ENCODE data around the gene JMJD8.

JMJD8 gene

GRCh38 chr16:677316-678190 lies 6.6 kb downstream of the JMJD8 start:
- in situ Hi-C loops (cut with MboI; ENCODE audit: low sequenced_read_pairs): no loop called here

GRCh38 chr16:676913-677312 lies 7.2 kb downstream of the JMJD8 start:
- in situ Hi-C loops (cut with MboI; ENCODE audit: low sequenced_read_pairs): no loop called here

- in situ Hi-C loops (cut with MboI; ENCODE audit: low sequenced_read_pairs): no loop called here
Measured at GRCh38 chr16:676565-676902, 7.6 kb downstream of the JMJD8 start.

GRCh38 chr16:675884-676564 lies 8.1 kb downstream of the JMJD8 start:
- in situ Hi-C loops (cut with MboI; ENCODE audit: low sequenced_read_pairs): no loop called here

- in situ Hi-C loops (cut with MboI; ENCODE audit: low sequenced_read_pairs): no loop called here
Measured at GRCh38 chr16:674968-675883, 8.9 kb downstream of the JMJD8 start, which contains the start of gene RHBDL1. Gene RHBDL1, plus strand, starts transcription at chr16:675671. Its CDS starts 120 bp downstream, at chr16:675791.

DNA sequence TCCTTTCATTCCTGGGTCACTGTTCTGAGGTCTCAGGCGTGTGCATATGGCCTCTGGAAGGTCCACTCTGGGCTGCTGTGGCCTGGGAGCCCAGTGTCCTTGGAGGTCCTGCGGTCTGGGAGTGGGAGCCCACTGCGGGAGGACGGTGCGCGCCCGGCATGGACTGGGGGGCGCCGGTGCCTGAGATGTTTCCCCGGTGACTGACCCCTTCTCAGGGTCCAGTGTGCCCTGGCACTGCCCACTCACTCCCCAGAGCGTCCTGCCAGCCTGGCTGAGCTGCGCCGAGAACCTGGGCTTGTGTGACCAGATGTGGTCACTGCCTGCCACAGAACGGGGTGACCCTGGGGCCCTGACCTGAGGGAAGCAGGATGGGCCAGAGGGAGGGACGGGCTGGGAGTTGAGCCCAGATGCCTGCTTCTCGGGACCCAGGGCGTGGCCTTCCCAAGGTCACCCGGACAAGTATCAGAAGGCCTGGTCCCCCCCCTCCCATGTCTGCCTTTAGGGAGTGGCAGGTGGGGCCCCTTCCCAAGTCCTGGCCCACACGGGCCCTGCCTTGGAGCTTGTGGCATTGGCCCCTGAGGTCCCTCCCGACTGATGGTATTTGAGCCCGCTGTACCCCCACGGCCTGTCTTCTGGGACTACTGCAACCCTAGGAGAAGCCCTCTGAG lies 9.8 kb downstream of the JMJD8 start:
- in situ Hi-C loops (cut with MboI; ENCODE audit: low sequenced_read_pairs): no loop called here

DNA sequence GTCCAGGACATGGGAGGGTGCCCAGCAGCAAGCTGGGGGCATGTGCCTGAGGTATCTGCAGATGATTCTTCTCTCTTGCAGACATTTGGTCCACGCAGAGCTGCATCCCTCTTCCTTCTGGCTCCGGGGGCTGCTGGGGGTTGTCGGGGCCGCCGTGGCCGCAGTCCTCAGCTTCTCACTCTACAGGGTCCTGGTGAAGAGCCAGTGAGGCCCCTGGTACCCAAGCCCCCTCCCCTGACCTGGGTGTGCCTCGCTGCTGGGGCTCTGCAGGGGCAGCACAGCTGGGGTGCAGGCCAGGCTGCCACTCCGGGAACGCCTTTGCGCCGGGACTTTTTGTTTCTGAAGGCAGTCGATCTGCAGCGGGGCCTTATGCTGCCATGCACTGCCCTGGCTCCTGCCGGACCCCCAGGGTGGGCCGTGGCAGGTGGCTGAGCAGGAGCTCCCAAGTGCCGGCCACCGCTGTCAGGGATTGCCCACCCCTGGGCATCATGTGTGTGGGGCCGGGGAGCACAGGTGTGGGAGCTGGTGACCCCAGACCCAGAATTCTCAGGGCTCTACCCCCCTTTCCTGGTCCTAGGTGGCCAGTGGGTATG lies 10.6 kb downstream of the JMJD8 start:
- in situ Hi-C loops (cut with MboI; ENCODE audit: low sequenced_read_pairs): no loop called here

DNA sequence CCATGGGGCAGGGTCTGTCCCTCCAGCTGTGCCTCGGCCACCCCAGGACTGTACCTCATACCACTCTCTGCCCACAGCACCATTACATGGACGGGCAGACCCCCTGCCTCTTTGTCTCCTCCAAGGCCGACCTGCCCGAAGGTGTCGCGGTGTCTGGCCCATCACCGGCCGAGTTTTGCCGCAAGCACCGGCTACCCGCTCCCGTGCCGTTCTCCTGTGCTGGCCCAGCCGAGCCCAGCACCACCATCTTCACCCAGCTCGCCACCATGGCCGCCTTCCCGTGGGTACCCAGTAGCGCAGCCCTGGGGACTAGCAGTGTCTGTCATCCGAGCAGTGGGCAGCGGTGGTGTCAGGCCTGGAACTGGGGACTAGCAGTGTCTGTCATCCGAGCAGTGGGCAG lies 11.3 kb downstream of the JMJD8 start:
- in situ Hi-C loops (cut with MboI; ENCODE audit: low sequenced_read_pairs): no loop called here

- in situ Hi-C loops (cut with MboI; ENCODE audit: low sequenced_read_pairs): no loop called here
Measured at GRCh38 chr16:672371-672770, 11.8 kb downstream of the JMJD8 start.

DNA sequence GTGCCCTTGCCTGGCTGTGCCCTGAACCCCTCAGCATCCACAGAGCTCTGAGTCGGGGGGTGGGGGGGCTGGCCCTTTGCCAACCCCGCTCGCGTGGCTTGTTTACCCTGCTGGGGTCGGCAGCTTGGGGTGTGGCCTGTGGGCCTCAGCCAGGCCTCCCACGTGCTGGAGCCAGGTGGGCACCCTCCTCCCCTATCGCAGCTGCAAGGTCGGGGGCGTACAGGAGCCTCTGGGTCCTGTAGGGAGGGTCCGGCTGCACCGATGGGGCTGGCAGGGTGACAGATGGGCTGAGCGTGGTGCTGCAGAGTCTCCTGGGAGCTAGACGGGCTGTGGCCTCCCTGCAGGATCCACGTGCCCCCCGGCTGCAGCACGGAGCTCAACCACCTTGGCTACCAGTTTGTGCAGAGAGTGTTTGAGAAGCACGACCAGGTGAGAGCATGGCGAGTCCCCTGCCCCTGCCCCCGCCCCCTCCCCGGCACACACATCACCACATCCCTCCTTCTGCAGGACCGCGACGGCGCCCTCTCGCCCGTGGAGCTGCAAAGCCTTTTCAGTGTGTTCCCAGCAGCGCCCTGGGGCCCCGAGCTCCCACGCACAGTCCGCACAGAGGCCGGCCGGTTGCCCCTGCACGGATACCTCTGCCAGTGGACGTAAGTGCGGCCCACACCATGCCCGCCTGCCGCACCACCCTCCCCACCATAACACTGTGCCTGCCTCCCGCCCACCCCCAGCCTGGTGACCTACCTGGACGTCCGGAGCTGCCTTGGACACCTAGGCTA lies 12.6 kb downstream of the JMJD8 start:
- in situ Hi-C loops (cut with MboI; ENCODE audit: low sequenced_read_pairs): no loop called here

DNA sequence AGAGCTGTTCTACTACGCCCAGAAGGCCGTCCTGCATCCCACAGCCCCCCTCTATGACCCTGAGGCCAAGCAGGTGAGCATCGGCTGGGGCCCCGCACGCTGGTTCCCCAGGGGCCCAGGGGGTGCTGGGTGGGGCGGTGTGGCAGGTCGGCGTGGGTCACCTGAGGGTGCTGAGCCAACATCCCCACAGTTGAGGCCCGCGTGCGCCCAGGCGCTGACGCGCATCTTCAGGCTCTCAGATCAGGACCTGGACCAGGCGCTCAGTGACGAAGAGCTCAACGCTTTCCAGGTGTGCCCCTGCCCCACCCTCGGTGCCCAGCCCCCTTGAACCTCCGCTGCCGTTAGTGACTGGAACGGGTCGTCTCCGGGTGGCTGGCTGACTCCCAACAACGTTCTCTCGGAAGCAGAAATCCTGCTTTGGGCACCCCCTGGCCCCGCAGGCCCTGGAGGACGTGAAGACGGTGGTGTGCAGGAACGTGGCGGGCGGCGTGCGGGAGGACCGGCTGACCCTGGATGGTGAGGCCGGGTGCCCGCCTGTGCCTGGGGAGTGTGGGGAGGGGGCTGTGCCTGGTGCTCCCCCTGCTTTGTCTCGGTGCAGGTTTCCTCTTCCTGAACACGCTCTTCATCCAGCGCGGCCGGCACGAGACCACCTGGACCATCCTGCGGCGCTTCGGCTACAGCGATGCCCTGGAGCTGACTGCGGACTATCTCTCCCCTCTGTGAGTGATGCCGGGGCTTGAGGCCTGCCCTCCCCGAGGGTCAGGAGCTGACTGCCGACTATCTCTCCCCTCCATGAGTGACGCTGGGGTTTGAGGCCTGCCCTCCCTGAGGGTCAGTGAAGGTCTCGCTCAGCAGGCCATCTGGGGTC lies 13.4 kb downstream of the JMJD8 start:
- in situ Hi-C loops (cut with MboI; ENCODE audit: low sequenced_read_pairs): no loop called here

- in situ Hi-C loops (cut with MboI; ENCODE audit: low sequenced_read_pairs): no loop called here
Measured at GRCh38 chr16:669666-670065, 14.5 kb downstream of the JMJD8 start.

DNA sequence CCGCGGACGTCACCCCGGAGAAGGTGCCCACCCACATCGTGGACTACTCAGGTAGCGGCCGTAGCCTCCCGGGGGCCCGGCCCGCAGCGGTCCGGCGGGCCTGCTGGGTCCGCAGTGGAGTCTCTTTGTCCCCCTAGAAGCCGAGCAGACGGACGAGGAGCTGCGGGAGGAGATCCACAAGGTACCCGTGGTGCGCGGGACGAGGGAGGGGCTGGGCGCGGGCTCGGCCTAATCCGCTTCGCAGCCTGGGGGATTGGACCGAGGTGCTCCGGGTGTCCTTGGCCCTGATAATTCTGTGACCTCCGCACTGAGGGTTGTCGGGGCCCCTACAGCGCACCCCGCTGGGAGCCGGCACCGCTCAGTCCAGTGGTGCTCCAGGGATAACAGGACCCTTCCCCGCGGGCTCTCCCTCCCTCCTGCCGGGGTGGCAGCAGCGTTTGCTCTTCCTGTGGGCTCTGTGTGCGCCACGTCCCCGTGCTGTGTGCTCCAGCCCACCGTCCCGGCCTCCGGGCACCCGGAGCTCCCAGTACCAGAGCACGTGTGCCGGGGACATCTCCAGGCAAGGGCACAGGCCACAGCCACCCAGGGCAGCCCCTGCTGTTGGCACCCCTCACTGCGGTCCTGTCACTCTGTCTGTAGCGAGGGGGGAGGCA lies 15.5 kb downstream of the JMJD8 start:
- in situ Hi-C loops (cut with MboI; ENCODE audit: low sequenced_read_pairs): no loop called here

- in situ Hi-C loops (cut with MboI; ENCODE audit: low sequenced_read_pairs): no loop called here
Measured at GRCh38 chr16:667780-668518, 16.2 kb downstream of the JMJD8 start, which contains the start of gene RHOT2. Gene RHOT2, plus strand, starts transcription at chr16:668132. Its CDS starts 68 bp downstream, at chr16:668200.

DNA sequence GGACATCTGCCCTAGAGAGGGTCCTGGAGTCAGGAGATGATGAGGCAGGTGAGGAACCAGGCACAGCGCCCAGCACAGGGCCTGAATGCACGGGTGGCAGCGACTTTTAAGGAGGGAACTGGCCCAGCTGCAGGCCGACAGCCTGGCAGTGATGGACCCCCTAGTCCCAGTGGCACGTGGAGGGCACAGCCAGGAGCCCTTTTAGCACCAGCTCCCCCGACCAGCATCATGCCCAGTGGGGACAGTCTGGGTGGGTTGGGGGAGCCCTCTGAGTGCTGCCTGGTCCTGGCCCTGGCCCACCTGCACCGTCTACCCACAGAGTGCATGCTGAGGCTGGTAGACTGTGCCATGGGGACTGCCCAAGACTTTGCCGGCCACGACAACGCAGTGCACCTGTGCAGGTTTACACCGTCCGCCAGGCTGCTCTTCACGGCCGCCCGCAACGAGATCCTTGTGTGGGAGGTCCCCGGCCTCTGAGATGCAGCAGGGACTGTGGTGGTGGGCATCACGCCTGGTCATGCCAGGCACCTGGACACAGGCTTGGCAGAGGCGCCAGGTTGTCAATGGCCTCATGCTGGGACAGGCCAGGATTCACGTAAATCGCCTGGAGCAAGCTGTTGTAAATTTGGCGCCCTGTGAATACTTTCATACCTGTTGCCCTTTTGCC lies 16.9 kb downstream of the JMJD8 start:
- in situ Hi-C loops (cut with MboI; ENCODE audit: low sequenced_read_pairs): no loop called here

- in situ Hi-C loops (cut with MboI; ENCODE audit: low sequenced_read_pairs): no loop called here
Measured at GRCh38 chr16:666572-666971, 17.6 kb downstream of the JMJD8 start.

GRCh38 chr16:662597-662996 lies 21.5 kb downstream of the JMJD8 start:
- in situ Hi-C loops (cut with MboI; ENCODE audit: low sequenced_read_pairs): no loop called here

Data from hTERT RPE-1 (cell line).